Astrocyte (in vitro differentiated cells and primary cell): ENCODE results near the gene UNCX.
"Not testable (repeated sequence)": the region's sequence is repeated elsewhere in the genome, so short reads cannot be mapped to it uniquely, and the experiment has no call there.

ENCODE experiments used
- EZH2 ChIP-seq: IDR thresholded peaks from 2 replicates; pipeline ENCODE4 v1.6.1; 2012; ENCODE audit warnings: mild to moderate bottlenecking, low read length, inconsistent platforms; ENCODE audit not compliant: insufficient read depth
- TF ChIP-seq, protein P1 (sequence below): IDR thresholded peaks from 2 replicates; pipeline ENCODE4 v1.5.1; 2011; ENCODE audit warnings: low read depth, mild to moderate bottlenecking, inconsistent platforms, low read length, moderate library complexity; ENCODE audit not compliant: insufficient read depth

DNA sequence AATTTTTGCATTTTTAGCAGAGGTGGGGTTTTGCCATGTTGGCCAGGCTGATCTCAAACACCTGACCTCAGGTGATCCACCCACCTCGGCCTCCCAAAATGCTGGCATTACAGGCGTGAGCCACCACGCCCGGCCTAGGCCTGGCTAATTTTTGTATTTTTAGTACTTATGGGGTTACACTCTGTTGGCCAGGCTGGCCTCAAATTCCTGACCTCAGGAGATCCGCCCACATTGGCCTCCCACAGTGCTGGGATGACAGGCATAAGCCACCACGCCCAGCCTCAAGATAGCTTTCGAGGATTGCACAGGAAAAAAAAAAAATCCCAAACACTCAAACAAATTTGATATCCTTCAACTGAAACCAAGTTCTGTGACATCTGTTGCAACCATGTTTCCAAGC, 26.9 kb upstream of the UNCX start:
- TF ChIP-seq, protein P1, sequence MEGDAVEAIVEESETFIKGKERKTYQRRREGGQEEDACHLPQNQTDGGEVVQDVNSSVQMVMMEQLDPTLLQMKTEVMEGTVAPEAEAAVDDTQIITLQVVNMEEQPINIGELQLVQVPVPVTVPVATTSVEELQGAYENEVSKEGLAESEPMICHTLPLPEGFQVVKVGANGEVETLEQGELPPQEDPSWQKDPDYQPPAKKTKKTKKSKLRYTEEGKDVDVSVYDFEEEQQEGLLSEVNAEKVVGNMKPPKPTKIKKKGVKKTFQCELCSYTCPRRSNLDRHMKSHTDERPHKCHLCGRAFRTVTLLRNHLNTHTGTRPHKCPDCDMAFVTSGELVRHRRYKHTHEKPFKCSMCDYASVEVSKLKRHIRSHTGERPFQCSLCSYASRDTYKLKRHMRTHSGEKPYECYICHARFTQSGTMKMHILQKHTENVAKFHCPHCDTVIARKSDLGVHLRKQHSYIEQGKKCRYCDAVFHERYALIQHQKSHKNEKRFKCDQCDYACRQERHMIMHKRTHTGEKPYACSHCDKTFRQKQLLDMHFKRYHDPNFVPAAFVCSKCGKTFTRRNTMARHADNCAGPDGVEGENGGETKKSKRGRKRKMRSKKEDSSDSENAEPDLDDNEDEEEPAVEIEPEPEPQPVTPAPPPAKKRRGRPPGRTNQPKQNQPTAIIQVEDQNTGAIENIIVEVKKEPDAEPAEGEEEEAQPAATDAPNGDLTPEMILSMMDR: not testable (repeated sequence)
- not testable (repeated sequence) for TF ChIP-seq EZH2
